Loucy (cell line): ENCODE data around the gene LY6G5B.

Source experiments
- CTCF ChIP-seq: fragments of 200-600 bp; sonication (generic); conservative IDR thresholded peaks from 2 replicates; pipeline ENCODE4 v1.5.1; 2014; ENCODE audit warnings: mild to moderate bottlenecking, antibody characterized with exemption, low read length
- EZH2phosphoT487 ChIP-seq: fragments of 200-600 bp; IDR thresholded peaks from 2 replicates; pipeline ENCODE4 v1.6.1; 2018; ENCODE audit warnings: antibody characterized with exemption, mild to moderate bottlenecking, moderate library complexity, borderline replicate concordance

- TF ChIP-seq CTCF (no peak), EZH2phosphoT487 (no peak)
Measured at GRCh38 chr6:31720196-31720770, 50.5 kb downstream of the LY6G5B start.
